T-helper 9 cell (primary cell): Measurements from ENCODE around the gene CFAP299.

Experiments
- DNase-seq: peaks from one replicate; pipeline ENCODE4 v3.0.0-alpha.2; 2020

The CFAP299 gene

DNA sequence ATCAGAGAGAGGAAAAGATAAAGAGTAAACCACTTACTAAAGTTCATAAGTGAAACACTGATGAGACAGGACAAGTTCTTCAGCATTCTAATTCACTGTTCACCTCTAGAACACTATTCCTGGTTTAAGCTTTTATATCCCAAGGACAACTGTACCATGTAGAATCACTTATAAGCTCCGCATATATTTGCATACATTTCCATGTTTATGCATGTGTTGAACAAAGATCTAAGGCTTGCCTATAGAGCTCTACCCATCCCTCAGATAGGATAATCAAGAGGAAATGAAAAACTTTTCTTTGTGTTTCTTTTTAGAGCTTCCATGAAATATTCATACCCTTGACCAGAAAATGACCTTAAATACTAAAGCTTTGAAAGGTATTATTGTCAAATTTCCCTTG lies 538.0 kb downstream of the CFAP299 start:
- no peak for DNase-seq

DNA sequence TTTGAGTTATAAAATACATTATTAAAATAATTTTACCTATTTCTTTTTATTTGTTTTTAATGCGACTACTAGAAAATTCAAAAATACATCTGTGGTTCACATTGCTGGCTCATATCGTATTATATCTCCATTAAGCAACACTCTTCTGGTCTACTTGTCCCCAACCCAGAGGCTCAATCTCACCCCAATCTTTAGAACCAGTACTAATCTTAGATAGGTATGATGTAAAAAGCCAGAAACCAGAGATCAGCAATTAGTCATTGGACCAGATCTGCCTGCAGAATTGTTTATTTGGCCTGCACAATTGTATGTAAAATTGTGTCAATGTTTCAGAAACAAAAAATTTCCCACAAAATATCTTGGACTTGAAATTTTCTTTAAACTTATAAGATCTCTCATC lies 539.4 kb downstream of the CFAP299 start:
- DNase-seq, result no peak

- DNase-seq, result no peak
Measured at GRCh38 chr4:80875642-80876041, 540.1 kb downstream of the CFAP299 start.

- no peak for DNase-seq
Measured at GRCh38 chr4:80876810-80877209, 541.3 kb downstream of the CFAP299 start.

DNA sequence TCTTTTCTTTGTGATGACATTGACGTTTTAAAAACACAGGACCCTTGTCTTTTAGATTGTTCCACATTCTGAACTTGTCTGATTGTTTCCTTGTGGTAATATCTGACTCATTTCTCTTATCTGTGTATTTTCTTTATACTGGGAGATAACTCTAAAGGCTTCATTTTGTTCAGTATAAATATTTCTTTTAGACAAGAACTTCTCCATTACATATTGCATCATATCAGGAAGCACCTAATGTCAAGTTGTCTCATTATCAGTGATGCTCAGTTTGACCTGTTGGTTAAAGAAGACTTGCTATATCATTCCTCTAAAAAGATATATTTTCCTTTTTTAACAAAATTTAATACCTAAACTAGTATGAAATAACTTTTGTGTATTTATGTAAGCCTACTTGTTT lies 542.7 kb downstream of the CFAP299 start:
- DNase-seq, result no peak

DNA sequence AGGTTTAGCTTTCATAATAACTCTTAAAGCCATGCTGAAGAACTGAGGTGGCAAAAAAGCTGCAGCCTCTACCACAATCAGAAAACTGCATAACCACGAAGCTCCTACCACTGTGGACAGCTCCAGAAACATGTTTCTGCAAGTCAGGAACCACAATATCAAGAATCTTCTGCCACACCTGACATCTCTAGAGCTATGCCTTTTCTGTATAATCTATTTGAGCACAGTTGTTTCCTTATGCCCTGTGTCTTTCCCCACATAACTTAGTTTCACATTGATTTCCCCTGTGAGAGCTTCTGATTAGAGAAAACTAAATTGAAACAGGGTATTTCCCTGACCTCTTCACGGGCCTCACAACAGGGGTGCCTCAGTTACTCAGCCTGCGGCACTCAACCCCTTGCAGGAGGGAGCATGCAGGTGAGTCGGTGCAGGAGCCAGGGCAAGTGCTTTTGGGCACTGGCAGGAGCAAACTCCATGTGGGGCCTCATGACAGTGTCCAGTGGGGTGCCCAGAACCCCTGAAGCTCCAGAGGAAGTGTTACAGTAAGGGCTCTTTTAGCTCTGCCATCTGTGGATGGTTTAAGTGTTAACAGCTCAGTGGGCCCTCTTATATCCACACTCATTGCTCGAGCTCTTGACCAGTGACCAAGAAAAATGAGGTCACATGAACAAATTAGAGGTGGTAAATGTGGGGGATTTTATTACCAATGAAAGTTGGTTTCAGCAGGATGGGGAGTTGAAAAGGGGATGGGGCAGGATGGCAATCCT lies 562.2 kb downstream of the CFAP299 start:
- DNase-seq, result no peak

GRCh38 chr4:80900908-80901307 lies 565.4 kb downstream of the CFAP299 start:
- DNase-seq, result no peak

DNA sequence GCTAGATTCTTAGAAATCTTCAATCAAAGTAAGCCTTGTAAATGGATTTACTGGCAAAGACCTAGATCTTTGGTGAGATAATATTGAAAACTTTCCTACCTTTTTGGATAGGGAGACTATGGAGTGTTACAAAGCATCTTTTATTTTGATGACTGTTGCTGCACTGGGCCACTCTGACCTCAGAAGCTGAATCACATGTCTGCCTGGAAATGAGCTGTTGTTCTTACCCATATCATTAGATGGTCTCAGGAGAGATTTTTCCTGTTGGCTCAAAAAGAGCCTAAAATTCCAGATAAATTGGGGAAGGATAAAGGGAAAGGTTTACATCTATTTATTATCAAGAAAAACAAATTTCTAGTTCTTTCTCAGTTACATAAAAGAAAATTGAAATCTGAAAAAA lies 567.5 kb downstream of the CFAP299 start:
- DNase-seq, result no peak

DNA sequence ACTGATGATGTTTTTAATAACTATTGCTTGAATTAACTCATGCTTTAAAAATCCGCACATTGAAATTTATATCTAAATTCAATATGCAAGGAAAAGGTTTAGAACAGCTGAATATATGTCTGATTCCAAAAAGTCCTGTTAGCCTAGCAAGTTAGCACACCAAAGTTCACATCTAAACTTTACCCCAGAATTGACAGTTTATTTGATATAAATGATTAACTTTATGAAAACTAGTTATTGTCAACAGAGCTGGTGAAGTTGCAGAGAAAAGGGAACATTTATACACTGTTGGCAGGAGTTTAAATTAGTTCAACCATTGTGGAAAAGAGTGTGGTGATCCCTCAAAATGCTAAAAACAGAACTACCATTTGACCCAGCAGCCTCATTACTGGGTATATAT lies 574.4 kb downstream of the CFAP299 start:
- DNase-seq, result no peak

DNA sequence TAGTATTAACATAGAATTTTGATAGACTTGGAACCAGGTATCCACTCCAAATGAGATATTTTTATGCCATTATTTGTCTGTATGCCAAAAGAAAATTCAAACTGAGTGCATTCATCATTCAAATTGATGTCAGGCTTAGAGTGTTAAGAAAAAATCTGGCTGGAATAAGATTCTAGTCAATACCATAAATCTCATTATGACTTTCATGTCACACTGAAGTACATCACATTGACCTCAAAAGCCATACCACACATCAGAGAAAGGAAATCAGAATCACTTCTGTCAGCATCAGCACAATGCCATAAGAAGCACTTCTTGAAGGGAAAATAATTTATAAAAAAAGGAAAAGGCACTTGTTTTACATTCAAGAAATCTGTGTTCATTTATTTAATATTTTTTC lies 575.9 kb downstream of the CFAP299 start:
- DNase-seq, result no peak

DNA sequence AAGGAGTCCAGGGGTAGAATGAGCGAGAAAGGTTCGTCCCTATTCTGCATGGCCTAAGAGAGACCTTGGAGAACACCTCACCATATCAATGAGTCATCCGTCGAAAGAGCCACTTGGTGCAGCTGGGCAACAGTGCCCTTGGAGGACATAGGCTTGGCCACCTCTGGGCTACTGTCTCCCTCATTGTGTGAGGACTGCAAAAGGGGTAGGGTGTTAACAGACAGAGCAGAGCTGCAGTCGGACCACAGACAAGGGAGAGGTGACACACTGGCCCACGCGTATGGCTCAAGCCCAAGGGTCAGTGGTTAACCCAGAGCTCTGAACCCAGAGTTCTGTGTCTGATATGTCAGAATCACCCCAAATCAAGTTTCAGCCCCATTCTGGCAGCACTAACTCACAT lies 576.8 kb downstream of the CFAP299 start:
- no peak for DNase-seq

GRCh38 chr4:80913381-80913780 lies 577.9 kb downstream of the CFAP299 start:
- DNase-seq, result no peak

- DNase-seq, result no peak
Measured at GRCh38 chr4:80916770-80917169, 581.2 kb downstream of the CFAP299 start.

DNA sequence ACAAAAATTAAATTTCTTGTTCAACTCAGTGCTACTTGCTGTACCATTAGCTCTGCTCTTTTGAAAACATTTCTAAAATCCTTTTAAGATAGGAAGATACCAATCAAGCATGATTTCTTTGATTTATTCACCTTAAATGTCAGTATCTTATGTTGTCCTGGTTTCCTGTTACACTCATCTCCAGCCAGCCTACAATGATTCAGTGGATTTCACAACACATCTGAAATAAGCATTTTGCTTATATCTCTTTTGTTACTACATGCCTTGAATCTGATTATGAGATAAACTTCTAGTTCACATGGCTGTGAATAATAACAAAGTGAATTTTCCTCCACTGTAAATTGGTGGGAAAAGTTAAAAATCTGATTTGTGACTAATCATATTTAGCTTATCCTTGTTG lies 582.5 kb downstream of the CFAP299 start:
- no peak for DNase-seq

- no peak for DNase-seq
Measured at GRCh38 chr4:80921441-80921840, 585.9 kb downstream of the CFAP299 start.

GRCh38 chr4:80922941-80923340 lies 587.4 kb downstream of the CFAP299 start:
- DNase-seq, result no peak

DNA sequence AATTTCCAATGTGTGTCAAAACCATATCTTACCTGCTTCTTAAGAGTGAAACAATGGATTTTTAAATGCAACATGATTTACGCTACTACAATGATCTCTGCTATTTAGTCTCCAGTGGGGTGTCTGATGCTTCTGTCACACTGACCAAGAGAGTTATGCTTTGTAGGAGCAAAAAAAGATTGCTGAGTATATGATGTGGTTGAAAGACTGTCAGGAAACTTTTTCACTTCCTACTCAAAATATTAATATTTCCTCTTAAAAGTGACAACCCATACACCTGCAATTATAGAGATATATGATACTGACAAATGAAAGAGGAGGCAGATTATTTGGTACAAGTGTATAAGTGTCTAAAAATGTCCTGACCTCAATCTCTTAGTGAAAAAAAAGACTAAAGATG lies 589.8 kb downstream of the CFAP299 start:
- DNase-seq, result no peak

DNA sequence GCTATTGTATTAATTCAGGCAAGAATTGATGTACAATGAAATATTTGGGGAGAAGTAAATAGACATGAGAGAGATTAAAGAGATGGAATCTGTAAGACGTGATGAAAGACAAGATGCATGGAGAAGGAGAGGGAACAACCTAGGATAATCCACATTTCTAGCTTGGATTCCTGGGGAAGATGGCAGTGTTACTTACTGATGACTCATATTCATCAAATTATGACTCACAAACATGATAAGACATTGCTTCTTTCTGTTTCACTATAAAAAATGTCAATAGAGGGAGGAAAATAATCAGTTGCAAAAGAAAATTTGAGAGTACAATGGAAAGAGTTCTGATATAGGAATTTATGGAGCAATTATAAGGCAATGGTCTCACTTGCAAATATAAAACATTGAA lies 590.9 kb downstream of the CFAP299 start:
- no peak for DNase-seq

DNA sequence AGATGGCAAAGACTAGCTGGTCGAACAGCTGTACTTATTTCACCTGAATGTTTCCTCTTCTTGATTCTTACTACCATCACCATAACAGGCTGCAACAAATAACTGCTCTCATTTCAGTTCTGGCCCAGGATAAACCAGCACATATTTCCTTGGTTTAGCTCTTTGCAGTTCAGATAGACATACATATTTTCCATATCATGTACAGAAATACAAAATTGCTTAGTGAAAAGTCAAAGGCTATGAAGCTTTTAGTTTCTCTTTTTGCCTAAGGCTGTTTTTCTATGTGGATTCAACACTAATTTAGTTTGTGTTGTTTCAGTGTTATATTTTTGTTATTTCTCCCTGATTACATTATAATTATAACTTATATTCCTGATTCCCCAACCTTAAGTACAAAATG lies 591.4 kb downstream of the CFAP299 start:
- no peak for DNase-seq

DNA sequence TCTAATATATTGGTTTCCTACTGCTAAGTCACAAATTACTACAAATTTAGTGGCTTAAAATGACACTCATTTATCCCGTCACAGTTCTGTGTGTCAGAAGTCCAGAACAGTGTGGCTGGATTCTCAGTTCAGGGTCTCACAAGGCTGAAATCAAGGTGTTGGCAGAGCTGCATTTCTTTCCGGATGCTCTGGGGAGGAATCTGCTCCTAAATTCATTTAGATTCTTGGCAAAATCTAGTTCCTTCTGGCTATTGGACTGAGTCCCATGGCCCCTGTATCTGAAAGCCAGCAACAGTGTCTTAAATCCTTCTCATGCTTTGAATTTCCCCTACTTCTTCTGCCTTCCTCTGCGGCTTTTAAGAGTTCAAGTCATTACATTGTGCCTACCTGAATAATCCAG lies 591.9 kb downstream of the CFAP299 start:
- no peak for DNase-seq

DNA sequence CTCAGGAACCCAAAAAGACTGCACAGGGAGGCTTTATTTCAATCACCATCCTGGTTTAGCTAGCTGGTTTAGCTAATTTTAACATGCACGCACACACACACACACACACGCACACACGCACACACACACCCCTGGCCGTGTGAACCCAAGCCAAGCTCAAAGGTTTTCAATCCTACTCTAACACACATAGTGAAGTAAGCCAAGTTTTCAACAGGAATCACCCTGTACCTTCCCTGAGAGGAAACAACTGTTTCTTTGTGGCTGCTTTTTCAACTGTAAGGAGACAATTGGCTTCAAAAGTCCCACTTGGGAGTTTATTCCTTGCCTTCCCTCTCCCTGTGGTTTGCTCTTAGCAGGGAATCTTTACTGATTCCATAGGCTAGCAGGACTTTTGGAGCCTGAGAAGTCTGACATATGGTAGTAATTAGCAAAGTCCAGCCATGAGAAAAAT lies 596.1 kb downstream of the CFAP299 start:
- no peak for DNase-seq

DNA sequence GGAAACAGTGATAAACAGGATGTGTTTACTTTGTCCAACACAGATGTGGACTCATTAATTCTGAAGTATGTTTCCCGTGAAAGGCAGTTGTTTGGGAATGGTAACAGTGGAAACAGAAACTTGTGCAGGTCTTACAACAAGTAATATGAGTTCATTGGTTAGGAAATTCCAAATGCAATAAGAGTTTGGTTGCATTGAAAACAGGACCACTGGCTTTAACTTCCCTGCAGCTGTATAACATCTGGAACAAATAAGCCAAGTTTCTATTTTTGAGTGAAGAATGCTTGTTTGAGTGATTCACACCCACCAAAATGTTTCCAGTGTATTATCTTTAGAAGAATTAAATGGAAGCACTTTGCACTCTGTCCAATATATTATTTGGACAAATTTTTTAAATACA lies 612.6 kb downstream of the CFAP299 start:
- no peak for DNase-seq

- no peak for DNase-seq
Measured at GRCh38 chr4:80948995-80949394, 613.5 kb downstream of the CFAP299 start.

- DNase-seq, result no peak
Measured at GRCh38 chr4:80956421-80956820, 620.9 kb downstream of the CFAP299 start.

DNA sequence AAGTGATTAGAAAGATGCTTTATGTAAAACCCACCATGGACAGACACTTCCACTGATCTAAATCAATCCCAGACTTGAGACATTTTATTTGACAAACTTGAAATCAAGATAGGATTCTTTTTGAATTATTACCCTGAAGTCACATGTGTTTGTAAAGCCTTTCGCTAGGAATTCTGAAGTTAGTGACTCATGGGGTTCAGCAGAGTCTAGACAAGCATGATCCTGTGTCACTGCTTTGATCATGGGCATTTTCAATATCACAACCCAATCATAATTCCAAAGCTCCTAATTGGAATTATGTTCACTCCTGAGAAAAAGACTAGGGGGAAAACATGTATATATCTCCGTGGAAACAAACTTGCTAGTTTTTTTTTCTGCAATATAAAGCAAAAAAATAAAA lies 627.5 kb downstream of the CFAP299 start:
- DNase-seq, result no peak
